ENCODE measurements around the gene MPLKIP.
"Not testable (repeated sequence)": the region's sequence is repeated elsewhere in the genome, so short reads cannot be mapped to it uniquely, and the experiment has no call there.

Gene MPLKIP

GRCh38 chr7:40137563-40137962 is 3.1 kb upstream of the MPLKIP start:
- no peak for ATAC-seq (ENCODE audit: low read depth)
- no peak for DNase-seq (ENCODE audit: low spot score)

DNA sequence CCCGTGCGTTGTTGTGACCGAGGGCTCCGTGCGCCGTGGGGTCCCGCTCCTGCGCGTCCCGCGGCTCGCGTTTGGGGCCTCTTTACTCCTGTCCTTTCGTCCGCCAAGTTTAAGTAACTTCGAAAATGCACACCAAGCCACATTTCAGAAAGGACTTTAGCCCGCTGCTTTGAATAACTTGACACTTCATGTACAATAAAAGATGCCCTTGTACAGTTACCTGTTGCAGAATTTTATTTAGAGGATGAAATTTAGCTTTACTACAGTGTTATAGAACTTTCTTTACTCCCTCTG is 842 bp upstream of the MPLKIP start:
- peaks cover 28% of the 10 kb centered on the region for H3K36me3 ChIP-seq (ENCODE audit: low read depth)
- no peaks in the 10 kb centered on the region for H3K9me3 ChIP-seq (ENCODE audit: severe bottlenecking)
- no peaks in the 10 kb centered on the region for H3K27me3 ChIP-seq (ENCODE audit: insufficient read depth, poor library complexity, severe bottlenecking)
- H3K27ac ChIP-seq (ENCODE audit: poor library complexity, severe bottlenecking): peak overlapping the region; percentile 78
- H3K4me1 ChIP-seq (ENCODE audit: insufficient read depth, poor library complexity, severe bottlenecking): peaks cover 15% of the 10 kb centered on the region
- ATAC-seq (ENCODE audit: low read depth) (peak; percentile 31), DNase-seq (ENCODE audit: low spot score) (no peak)
- H3K4me3 ChIP-seq (ENCODE audit: severe bottlenecking): peak overlapping the region; percentile 96
- TF ChIP-seq, protein P1, sequence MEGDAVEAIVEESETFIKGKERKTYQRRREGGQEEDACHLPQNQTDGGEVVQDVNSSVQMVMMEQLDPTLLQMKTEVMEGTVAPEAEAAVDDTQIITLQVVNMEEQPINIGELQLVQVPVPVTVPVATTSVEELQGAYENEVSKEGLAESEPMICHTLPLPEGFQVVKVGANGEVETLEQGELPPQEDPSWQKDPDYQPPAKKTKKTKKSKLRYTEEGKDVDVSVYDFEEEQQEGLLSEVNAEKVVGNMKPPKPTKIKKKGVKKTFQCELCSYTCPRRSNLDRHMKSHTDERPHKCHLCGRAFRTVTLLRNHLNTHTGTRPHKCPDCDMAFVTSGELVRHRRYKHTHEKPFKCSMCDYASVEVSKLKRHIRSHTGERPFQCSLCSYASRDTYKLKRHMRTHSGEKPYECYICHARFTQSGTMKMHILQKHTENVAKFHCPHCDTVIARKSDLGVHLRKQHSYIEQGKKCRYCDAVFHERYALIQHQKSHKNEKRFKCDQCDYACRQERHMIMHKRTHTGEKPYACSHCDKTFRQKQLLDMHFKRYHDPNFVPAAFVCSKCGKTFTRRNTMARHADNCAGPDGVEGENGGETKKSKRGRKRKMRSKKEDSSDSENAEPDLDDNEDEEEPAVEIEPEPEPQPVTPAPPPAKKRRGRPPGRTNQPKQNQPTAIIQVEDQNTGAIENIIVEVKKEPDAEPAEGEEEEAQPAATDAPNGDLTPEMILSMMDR (IDR thresholded peaks at IDR 0.05; ENCODE audit: poor library complexity, severe bottlenecking): no peak

More at GRCh38 chr7:40137563-40137962, 3.1 kb upstream of the MPLKIP start:
- Histone ChIP-seq H3K27me3 (ENCODE audit: insufficient read depth, poor library complexity, severe bottlenecking) (no peaks in the 10 kb centered on the region), H3K9me3 (ENCODE audit: severe bottlenecking) (no peaks in the 10 kb centered on the region), H3K4me3 (ENCODE audit: severe bottlenecking) (no peak overlapping the region), H3K4me1 (ENCODE audit: insufficient read depth, poor library complexity, severe bottlenecking) (peaks cover 9% of the 10 kb centered on the region), H3K27ac (ENCODE audit: poor library complexity, severe bottlenecking) (no peak overlapping the region), H3K36me3 (ENCODE audit: low read depth) (peaks cover 8% of the 10 kb centered on the region)
- TF ChIP-seq, protein P1 (IDR thresholded peaks at IDR 0.05; ENCODE audit: poor library complexity, severe bottlenecking): no peak

DNA sequence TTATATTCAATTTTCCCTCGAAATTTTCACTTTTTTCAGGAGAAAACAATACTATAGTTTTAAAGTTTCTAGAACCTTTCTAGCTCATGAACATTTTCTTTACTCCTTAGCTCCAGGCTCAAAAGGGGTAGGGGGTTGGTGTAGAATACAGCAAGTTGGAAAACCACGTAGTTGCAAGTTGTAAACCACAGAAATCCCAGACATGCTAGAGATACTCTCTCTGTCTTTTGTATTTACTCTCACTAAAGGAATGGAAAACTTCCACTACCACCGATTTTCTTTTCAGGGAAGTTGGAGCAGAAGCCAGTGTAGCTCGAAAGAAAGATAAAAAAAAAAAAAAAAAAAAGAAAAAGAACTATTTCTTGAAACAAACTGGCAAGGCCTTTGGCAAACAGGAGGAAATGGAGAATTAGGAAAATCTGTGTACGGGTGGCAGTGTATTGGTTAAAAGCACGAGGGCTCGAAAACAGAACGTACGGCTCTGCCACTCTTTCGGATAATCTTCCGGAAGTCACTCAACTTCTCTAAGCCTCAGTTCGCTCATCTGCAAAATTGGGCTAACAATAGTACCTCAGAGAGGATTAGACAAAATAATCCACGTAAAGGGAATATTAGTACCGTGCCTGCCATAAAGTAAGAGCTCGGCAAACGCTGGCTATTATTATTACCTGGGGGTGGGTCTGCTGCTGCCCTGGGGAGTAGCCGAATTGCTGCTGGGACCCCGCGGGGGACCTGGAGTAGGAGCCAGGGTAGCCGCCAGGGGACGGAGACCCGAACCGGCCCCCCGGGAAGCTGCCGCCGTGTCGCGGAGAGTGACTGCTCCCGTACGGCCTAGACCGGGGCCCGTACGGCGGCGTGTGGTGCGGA is 628 bp downstream of the MPLKIP start:
- Histone ChIP-seq H3K27me3 (ENCODE audit: insufficient read depth, poor library complexity, severe bottlenecking) (no peaks in the 10 kb centered on the region), H3K9me3 (ENCODE audit: severe bottlenecking) (no peaks in the 10 kb centered on the region), H3K36me3 (ENCODE audit: low read depth) (peaks cover 32% of the 10 kb centered on the region), H3K4me1 (ENCODE audit: insufficient read depth, poor library complexity, severe bottlenecking) (peaks cover 15% of the 10 kb centered on the region), H3K4me3 (ENCODE audit: severe bottlenecking) (peak overlapping the region; percentile 96), H3K27ac (ENCODE audit: poor library complexity, severe bottlenecking) (peak overlapping the region; percentile 78)
- TF ChIP-seq, protein P1 (IDR thresholded peaks at IDR 0.05; ENCODE audit: poor library complexity, severe bottlenecking): no peak
- ATAC-seq (ENCODE audit: low read depth) (peak; percentile 70), DNase-seq (ENCODE audit: low spot score) (no peak)

DNA sequence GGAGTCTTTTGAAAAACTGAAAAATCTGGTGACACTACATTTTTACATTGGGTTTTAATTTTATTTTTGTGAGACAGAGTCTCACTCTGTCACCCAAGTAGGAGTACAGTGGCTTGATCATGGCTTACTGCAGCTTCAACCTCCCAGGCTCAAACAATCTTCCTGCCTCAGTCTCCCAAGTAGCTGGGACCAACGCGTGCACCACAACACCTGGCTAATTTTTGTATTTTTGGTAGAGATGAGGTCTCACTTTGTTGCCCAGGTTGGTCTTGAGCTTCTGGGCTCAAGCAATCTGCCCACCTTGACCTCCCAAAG is 11.5 kb downstream of the MPLKIP start:
- no peak overlapping the region for H3K4me3 ChIP-seq (ENCODE audit: severe bottlenecking)
- no peak for ATAC-seq (ENCODE audit: low read depth)
- no peak for DNase-seq (ENCODE audit: low spot score)
- no peaks in the 10 kb centered on the region for H3K27me3 ChIP-seq (ENCODE audit: insufficient read depth, poor library complexity, severe bottlenecking)
- TF ChIP-seq, protein P1 (IDR thresholded peaks at IDR 0.05; ENCODE audit: poor library complexity, severe bottlenecking): no peak
- peaks cover 7% of the 10 kb centered on the region for H3K36me3 ChIP-seq (ENCODE audit: low read depth)
- H3K4me1 ChIP-seq (ENCODE audit: insufficient read depth, poor library complexity, severe bottlenecking): no peaks in the 10 kb centered on the region
- H3K9me3 ChIP-seq (ENCODE audit: severe bottlenecking): no peaks in the 10 kb centered on the region
- no peak overlapping the region for H3K27ac ChIP-seq (ENCODE audit: poor library complexity, severe bottlenecking)

- DNase-seq (ENCODE audit: low spot score); H3K36me3 ChIP-seq (ENCODE audit: low read depth): not testable (repeated sequence)
These were observed 12.1 kb downstream of the MPLKIP start for GRCh38 chr7:40122100-40122939.

More at GRCh38 chr7:40122100-40122939, 12.1 kb downstream of the MPLKIP start:
- not testable (repeated sequence) for H3K4me1 ChIP-seq (ENCODE audit: insufficient read depth, poor library complexity, severe bottlenecking); H3K27ac ChIP-seq (ENCODE audit: poor library complexity, severe bottlenecking); H3K9me3 ChIP-seq (ENCODE audit: severe bottlenecking); ATAC-seq (ENCODE audit: low read depth); H3K4me3 ChIP-seq (ENCODE audit: severe bottlenecking); H3K27me3 ChIP-seq (ENCODE audit: insufficient read depth, poor library complexity, severe bottlenecking)
